Measurements from ENCODE around the gene PEX14.

PEX14 gene

GRCh38 chr1:10671622-10672342 is 197.0 kb downstream of the PEX14 start:
- no peak overlapping the region for H3K4me3 ChIP-seq (ENCODE audit: low read depth, low read length)
- in situ Hi-C loops (cut with HindIII; ENCODE audit: low sequenced_read_pairs), result no loop called here
- TF ChIP-seq, protein P1, sequence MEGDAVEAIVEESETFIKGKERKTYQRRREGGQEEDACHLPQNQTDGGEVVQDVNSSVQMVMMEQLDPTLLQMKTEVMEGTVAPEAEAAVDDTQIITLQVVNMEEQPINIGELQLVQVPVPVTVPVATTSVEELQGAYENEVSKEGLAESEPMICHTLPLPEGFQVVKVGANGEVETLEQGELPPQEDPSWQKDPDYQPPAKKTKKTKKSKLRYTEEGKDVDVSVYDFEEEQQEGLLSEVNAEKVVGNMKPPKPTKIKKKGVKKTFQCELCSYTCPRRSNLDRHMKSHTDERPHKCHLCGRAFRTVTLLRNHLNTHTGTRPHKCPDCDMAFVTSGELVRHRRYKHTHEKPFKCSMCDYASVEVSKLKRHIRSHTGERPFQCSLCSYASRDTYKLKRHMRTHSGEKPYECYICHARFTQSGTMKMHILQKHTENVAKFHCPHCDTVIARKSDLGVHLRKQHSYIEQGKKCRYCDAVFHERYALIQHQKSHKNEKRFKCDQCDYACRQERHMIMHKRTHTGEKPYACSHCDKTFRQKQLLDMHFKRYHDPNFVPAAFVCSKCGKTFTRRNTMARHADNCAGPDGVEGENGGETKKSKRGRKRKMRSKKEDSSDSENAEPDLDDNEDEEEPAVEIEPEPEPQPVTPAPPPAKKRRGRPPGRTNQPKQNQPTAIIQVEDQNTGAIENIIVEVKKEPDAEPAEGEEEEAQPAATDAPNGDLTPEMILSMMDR (IDR thresholded peaks at IDR 0.05; ENCODE audit: low read depth, low read length, missing control alignments), result no peak
- DNase-seq (ENCODE audit: low read depth), result no peak

DNA sequence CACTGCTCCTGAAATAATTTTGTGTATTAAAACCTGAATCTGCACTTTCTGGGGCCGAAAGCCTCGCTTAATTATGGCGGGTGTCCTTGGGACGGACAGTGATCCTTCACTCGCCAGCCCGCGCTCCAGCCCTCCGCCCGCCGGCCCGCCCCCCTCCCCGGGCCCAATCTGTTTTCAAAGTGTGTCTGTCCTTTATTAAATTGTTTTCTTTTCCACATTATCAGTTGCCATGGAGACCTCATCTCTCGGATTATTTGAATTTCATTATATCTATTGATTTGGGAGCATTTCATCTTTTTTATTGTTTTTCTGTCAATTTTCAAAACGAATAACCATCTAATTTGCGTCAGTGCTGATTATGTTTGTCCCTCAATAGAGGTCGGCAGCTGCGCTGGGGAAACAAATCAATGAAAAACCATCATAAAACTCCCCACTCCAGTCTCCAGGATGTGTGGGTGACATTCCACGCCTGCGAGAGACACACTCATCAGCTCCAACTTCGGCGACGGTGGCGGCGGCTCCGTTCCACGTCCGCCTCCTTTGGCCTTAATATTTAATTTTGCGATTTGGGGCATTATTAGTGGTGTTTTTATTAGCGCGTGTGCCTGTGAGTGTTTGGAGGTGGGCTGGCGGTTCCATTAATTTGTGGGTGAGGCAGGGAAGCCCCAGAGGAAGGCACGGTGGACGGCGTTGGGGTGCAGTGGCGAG is 197.7 kb downstream of the PEX14 start:
- DNase-seq (ENCODE audit: low read depth), result no peak
- no peak overlapping the region for H3K4me3 ChIP-seq (ENCODE audit: low read depth, low read length)
- in situ Hi-C loops (cut with HindIII; ENCODE audit: low sequenced_read_pairs), result no loop called here
- TF ChIP-seq, protein P1 (IDR thresholded peaks at IDR 0.05; ENCODE audit: low read depth, low read length, missing control alignments), result no peak

DNA sequence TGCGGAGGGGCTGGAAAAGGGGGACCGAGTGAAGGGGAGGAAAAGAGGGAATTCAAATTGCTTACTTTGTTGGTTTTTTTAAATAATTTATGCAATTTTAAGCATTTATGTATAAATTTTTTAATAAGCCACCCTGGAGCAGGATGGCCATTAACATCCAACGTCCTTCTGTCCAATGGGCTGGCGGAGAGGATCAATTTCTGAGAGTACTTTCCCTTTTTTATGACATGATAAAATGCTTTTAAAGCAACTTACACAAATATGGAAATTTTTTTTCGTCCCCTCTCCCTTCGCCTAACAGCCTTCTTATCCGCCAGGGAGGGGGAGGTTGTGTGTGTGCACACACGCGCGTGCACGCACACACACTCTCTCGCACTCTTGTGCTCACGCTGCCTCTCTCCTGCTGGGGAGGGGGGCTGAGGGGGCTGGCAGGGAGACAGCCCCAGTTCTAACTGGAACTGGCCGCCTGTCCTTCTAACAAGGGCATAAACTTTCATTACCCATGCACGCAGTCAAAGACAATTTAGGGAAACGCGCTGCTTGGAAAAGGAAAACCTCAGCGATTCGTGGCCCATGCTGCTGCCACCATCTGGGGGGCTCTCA is 198.5 kb downstream of the PEX14 start:
- in situ Hi-C loops (cut with HindIII; ENCODE audit: low sequenced_read_pairs), result no loop called here
- no peak overlapping the region for H3K4me3 ChIP-seq (ENCODE audit: low read depth, low read length)
- DNase-seq (ENCODE audit: low read depth), result no peak
- TF ChIP-seq, protein P1 (IDR thresholded peaks at IDR 0.05; ENCODE audit: low read depth, low read length, missing control alignments), result no peak

DNA sequence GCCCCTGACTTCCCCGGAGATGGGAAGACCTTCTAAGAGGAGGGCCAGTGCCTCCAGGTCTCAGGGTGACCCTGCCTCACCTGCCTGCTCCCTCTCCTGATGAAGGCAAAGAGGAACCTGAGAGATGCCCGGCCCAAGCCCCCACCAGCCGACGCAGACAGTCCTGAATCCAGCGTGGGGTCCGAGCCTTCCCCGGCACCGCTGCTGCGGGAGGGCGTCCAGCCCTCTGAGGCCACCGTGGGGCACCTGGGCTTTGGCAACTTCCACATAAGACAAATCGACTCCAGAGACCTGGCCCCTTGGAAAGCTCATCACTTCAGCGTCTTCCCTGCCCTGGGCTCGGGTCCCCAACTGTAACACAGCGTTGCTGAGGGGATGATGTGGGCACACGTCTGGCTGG is 199.5 kb downstream of the PEX14 start:
- in situ Hi-C loops (cut with HindIII; ENCODE audit: low sequenced_read_pairs), result no loop called here
- H3K4me3 ChIP-seq (ENCODE audit: low read depth, low read length), result no peak overlapping the region
- TF ChIP-seq, protein P1 (IDR thresholded peaks at IDR 0.05; ENCODE audit: low read depth, low read length, missing control alignments), result no peak
- no peak for DNase-seq (ENCODE audit: low read depth)

DNA sequence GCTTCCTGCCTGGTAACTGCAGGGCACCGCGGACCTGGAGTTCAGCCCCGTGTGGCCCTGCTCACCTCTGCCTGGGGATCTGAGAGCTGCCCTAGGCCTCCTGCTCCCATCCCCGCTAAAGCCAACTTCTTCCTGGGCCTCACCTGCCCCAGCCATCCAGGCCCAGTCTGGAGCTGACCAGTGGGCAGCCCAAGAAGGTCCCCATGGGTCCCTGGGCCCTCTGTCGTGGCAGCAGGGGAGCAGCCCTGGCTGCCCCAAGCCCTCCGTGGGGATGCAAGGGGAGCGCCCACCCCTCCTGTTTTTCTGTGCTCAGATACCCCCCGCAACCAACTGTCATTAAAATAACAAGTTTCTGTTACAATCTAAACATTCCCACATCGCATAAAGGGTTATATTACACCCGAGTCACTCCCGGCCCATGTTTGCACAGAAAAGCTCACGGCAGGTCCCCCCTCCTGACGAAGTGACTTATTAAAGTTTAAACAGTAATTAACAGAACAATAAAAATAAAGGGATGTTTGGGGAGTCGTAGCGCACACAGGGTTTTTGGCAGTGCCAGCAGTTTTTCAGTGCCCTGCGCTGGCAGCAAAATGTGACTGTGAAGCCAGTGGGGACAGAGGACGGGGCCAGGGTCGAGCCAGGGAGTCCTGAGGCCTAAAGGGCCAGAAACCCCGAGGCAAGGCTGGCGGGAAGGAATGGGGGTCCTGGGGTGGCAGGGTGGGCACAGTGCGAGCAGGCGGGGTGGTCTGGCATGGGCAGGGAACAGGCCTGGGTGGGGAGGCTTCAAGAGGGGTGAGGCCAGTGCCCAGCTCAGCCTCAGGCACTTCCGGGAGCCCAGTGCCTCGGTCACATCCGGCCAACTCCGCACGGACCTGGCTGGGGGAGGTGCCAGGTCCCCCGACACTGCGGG is 200.2 kb downstream of the PEX14 start:
- TF ChIP-seq, protein P1 (IDR thresholded peaks at IDR 0.05; ENCODE audit: low read depth, low read length, missing control alignments), result no peak
- no peak overlapping the region for H3K4me3 ChIP-seq (ENCODE audit: low read depth, low read length)
- in situ Hi-C loops (cut with HindIII; ENCODE audit: low sequenced_read_pairs), result no loop called here
- DNase-seq (ENCODE audit: low read depth), result no peak

GRCh38 chr1:10675813-10676212 is 201.1 kb downstream of the PEX14 start:
- TF ChIP-seq, protein P1 (IDR thresholded peaks at IDR 0.05; ENCODE audit: low read depth, low read length, missing control alignments), result no peak
- in situ Hi-C loops (cut with HindIII; ENCODE audit: low sequenced_read_pairs), result no loop called here
- no peak for DNase-seq (ENCODE audit: low read depth)
- no peak overlapping the region for H3K4me3 ChIP-seq (ENCODE audit: low read depth, low read length)
